Anterior cingulate cortex (tissue), 58 donors: ENCODE results near the gene ZNF616.

Experiments used
- DNase-seq, 58 donors: peaks; one replicate each; lab custom pipeline; 2025; lab: John Stamatoyannopoulos, UW

The ZNF616 gene

DNA sequence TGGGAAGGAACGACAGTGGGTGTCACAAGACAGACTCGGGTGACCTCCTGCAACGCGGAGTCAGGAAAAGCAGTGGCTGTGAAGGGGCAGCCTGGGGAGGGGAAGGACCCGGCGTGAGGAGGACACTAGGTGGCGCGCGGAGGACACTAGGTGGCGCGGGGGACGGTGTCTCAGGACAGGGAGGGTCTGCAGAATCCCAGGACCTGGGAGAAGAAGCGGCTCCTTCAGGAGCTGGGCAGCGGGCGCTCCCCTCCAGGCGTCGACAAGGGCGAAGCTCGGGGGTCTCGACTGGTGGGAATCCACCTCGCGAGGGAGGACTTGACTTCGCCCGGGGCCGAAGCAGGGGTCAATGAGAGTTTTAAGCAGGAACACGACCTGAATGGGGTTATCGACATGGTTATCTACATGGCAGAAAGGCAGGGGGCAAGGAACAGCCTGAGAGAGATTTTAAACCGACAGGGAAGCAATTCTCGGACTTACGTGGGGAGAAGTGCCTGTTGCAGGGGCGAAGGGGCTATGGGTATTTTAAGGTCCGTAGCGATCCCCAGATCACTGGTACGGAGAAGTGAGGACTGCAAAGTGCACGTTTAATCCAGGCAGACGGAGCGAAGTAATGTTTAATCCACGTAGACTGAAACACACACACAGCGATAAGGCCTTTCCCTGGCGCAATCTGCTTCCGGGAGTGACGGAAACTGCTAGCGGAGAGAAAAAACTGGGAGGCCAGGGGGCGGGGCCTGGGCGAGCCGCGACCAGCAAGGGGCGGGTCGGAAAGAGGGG, at the start of gene ZNF616:
Gene ZNF616, minus strand, starts transcription at position 687 of the 780 bp plus-strand sequence. CDS start 9,426 bp downstream, outside the sequence.
- peak; percentile 32 to 98 (median 92) for DNase-seq

DNA sequence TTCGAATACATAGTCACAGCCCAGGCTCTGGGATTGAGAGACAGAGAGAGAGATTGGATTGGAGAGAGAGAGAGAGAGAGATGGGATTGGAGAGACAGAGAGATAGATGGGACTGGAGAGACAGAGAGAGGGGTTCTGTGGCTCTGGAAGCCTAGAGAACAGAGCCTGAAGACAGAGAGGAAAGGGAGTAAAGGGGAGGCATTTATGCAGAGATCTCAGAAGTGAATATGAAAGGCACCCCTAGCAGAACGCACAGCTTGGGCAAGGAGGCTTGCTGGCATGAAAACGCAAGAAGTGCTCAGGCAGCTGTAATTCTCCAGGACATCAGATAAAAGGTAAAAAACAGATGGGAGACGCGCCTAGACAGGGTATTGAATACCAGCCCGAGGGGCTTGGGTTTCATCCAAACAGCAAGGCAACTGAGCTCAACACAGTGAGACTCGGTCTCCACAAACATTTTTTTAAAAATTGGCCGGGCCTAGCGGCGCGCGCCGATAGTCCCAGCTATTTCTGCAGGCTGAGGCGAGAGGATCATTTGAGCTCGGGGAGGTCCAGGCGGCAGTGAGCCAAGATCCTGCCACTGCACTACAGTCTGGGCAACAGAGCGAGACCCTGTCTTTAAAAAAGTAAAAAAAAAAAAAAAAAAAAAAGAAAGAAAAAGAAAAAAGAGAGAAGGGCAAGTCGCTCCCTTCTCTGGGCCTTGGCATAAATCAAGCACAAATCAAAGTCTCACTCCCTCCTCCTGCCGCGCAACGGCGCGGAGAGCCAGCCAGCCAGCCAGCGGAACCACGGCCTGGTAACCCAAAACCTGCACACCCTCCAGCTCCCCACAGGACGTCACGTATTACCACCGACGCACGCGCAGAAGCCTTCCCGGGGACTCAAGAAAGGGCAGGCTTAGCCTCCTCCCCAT, 49.3 kb upstream of the ZNF616 start:
- peak in 39 of 58 donors; percentile 5 to 79 (median 63) for DNase-seq

DNA sequence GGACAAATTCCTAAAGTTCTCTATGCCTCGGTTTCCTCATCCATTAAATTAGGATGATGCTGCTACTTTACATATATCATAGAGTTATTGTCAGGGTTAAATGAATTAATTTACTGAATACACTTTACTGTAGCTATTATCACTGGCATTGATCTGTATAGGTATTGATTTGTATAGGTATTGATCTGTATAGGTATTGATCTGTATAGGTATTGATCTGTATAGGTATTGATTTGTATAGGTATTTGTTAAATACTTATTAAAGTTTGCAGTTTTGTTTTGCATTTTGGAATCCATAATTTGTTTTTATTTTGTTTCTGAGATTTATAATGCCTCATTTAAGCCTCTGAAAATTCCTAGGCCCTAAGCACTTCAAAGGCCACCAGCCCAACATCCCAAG, 47.7 kb upstream of the ZNF616 start:
- no peak for DNase-seq

DNA sequence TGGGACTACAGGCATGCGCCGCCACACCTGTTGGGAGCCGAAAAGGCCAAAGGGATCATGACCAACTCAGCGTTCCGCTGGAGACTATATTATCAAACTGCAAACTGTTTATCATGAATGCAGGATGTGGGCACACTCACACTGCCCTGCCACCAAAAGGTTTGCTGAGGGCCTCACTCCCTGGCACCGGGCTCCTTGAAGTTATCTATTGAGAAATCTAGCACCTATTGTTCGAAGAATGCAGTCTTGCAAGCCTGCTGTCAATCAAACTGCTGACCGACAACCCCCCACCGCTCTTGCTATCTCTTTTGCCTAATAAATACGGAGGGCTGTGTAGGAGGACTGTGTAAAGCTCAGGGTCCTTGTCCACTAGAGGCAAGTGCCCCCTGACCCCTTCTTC, 36.8 kb upstream of the ZNF616 start:
- no peak for DNase-seq

DNA sequence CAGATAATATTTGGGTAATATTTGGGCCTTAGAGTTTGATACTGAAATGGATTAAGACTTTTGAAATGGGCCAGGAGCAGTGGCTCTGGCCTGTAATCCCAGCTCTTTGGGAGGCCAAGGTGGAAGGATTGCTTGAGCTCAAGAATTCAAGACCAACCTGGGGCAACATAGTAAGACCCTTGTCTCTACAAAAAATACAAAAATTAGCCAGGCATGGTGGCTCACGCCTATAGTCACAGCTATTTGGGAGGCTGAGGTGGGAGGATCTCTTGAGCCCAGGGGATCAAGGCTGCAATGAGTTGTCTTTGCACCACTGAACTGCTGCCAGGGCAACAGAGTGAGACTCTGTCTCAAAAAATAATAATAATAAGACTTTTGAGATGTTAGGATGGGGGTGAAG, 32.6 kb upstream of the ZNF616 start:
- no peak for DNase-seq

DNA sequence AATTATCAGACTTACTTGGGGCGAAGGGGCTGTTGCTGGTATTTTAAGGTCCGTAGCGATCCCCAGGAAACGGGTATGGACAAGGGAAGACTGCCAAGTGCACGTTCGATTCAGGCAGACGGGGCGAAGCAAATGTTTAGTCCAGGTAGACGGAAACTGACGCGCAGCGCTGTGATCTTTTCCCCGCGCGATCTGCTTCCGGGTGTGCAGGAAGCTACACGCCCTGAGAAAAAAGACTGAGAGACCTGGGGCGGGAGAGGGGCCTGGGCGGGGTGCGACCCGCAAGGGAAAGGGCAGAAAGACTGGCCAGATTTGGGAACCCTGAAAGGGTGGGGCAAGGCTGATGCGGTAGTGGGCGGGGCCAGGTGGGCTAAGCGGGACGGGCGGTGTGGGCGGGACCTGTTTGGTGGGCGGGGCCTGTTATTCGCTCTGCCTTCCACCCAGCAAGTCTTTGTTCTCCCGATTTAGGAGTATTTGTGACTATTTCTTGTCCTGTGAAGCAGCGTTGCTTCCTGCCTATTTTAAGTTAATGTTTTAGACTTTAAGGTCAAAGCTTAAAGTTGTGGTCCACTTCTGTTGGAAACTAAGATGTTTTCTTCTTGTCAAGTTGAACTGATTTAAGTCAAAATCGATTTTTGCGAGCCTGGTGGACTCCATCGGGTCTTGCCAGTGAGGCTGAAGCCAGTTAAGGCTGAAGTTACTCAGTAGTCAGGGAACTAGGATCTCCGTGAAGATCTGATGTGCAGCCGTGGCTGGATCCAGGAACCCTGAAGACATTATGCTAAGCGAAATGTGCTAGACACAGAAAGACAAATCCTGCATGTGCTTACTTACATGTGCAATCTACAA, 31.8 kb upstream of the ZNF616 start, which contains the start of gene ZNF836:
Gene ZNF836, minus strand, starts transcription at position 301 of the 849 bp plus-strand sequence. CDS start 3,549 bp downstream, outside the sequence.
- DNase-seq: peak in 57 of 58 donors; percentile 1 to 86 (median 64)

DNA sequence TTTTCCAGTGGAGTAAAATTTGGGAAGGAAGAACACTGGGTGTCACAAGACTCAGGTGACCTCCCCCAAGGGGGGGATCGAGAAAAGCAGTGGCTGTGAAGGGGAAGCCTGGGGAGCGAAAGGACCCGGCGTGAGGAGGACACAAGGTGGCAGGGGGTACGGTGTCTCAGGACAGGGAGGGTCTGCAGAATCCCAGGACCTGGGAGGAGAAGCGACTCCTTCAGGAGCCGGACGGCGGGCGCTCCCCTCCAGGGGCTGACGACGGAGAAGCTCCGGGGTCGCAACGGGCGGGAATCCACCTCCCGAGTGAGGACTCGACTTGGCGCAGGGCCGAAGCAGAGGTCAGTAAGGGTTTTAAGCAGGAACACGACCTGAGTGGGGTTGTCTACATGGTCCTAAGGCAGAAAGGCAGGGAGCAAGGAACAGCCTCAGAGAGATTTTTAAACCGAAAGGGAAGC, 31.2 kb upstream of the ZNF616 start:
- peak in 21 of 58 donors; percentile 3 to 43 (median 19) for DNase-seq

DNA sequence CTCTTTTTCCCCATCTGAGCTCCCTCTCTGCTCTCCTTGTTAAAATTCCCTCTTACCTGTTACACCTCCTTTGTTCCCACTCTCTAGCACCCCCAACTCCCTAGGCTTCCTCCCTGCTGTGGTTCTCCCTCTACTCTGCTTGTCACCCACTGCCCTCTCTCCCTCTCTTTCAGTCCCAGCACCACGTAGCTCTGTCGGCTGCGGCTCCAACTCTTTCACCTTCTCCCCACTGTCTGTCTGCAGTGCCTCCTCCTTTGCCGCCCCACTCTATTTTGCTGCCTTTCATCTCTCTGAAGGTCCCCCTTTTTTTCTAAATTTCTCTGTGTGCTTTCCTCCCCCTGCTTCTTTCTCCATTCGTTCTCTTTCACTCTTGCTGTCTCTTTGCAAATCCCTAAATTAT, 30.6 kb upstream of the ZNF616 start:
- DNase-seq: no peak

DNA sequence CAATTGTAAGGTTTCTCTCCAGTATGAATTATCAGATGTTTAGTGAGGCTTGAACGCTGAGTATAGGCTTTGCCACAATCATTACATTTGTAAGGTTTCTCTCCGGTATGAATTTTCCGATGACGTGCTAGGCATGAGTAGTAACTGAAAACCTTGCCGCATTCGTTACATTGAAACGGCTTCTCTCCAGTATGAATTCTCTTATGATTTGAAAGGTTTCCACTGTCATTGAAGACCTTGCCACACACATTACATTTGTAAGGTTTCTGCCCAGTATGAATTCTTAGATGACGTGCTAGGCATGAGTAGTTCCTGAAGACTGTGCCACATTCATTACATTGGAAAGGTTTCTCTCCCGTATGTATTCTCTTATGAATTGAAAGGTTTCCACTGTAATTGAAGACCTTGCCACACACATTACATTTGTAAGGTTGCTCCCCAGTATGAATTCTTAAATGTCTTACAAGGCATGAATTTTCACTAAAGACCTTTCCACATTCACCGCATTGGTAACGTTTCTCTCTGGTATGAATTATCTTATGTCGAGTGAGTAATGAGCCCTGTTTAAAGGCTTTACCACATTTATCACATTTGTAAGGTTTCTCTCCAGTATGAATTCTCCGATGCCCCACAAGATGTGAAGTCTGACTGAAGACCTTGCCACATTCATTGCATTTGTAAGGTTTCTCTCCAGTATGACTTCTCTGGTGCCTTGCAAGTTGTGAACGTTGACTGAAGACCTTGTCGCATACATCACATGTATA, 16.0 kb upstream of the ZNF616 start:
- no peak for DNase-seq

DNA sequence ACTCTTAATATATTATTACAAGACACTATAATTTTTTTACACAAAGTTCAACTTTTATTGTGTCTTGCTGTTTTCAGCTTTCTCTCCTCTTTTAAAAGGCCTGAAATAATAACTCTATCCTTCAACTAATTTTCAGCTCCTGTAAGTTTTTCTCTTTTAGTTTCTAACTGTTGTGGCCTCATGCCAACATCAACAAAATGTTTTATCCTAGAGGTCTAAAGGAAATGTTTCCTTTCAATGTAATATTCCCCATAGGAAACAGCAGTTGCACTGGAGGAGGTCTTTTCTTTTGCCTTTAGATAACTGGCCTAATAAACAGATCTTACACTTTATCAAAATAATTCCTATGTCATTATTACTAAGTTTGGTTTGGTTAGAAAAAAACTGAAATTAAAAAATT, 8.5 kb upstream of the ZNF616 start:
- DNase-seq: no peak

DNA sequence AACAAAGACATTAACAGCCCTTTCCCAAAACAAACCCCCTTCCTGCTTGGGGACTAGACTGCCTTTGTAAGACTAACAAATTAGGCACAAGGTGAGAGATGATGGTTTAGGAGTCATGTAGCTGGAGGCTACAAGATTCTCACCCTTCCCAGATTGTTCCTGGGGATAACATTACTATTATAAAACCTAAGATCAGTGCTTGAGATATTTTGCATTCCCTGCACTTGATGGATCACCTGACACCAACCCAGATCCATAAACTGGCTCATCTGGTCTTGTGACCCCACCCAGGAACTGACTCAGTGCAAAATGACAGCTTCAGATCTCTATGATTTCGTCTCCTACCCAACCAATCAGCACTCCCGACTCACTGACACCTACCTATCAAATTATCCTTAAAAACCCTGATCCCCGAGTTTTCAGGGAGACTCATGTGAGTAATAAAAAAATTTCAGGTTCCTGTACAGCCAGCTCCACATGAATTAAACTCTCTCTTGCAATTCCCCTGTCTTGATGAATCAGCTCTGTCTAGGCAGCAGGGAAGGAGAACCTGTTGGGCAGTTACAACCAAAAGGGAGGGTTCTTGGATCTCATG, 2.4 kb upstream of the ZNF616 start:
- DNase-seq: no peak

DNA sequence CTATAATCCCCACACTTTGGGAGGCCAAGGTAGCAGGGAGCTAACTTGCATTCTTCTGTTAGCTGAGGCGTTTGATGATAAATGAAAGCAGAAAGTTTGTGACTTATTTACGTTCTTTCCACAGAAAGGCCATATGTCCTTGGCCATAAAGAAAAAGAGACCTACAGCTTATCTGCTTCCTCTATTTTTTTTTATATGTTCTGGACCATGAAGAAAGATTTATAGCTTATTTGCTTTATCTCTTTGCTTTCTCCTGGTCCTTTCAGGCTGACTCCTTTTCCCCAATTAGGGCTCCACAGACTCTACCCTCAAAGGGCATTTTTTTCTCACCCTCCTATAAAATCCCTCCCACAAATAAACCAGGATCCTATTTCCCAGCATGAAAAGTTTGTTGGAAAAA, 1.5 kb upstream of the ZNF616 start:
- no peak for DNase-seq

DNA sequence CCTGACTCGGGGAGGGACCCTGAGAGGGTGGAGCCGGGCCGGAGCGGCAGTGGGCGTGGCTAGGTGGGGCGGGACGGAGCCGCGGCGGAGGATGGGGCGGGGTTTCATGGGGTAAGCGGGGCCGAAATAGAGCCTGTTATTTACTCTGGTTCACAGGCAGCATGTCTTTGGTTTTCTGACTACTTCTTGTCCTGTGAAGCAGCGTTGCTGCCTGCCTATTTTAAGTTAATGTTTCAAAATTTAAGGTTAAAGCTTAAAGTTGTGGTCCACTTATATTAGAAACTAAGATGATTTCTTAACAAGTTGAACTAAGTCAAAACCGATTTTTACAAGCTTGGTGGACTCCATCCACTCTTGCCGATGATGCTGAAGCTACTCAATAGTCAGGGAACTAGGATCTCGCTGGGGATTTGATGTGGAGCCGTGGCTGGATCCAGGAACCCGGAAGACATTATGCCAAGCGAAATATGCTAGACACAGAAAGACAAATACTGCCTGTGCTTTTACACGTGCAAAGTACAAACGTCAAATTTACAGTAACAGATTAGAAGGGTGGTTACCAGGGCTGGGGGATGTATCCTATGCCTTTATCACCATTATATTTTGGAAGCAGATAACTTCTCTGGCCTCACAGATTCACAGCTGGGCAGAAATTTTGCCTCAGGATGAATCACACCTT, 433 bp upstream of the ZNF616 start:
- peak in 6 of 58 donors; percentile 5 to 96 (median 89) for DNase-seq

DNA sequence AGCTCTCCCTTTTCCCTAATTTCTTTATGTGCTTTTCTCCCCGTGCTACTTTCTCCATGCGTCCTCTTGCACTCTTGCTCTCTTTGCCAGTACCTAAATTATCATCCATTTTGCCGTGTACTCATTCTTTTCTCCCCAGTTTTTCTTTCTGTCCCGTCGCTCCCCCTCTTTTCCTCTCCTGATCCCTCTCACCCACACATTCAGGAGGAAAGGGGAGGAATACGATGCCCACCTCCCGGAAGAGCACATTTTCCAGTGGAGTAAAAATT, 821 bp downstream of the ZNF616 start:
- peak in 1 of 58 donors; percentile 29 for DNase-seq

DNA sequence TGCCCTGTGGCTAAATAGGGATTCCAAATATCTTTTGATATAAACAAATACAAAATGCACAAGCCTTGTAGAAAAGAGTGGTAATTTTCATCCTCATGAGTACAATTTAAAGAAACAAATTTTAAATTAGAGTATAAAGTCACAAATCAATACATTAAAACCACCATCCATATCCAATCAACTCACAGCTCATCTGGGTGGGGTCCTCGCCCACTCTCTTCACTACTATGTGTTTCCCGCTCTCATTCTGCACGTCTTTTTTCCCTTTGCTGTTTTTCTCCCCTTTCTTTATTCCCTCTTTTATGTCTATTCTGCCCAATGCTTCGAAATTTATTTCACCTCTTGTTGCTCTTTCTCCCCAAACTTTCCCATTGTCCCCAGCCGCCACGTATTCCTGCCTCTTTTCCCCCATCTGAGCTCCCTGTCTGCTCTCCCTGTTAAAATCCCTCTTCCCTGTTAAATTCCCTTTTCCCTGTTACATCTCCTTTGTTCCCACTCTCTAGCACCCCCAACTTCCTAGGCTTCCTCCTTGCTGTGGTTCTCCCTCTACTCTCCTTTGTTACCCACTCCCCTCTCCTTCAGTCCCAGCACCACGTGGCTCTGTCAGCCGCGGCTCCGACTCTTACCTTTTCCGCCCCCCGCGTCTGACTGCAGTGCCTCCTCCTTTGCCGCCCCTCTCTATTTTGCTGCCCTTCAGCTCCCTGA, 1.3 kb downstream of the ZNF616 start:
- DNase-seq: peak in 21 of 58 donors; percentile 0 to 32 (median 5)

DNA sequence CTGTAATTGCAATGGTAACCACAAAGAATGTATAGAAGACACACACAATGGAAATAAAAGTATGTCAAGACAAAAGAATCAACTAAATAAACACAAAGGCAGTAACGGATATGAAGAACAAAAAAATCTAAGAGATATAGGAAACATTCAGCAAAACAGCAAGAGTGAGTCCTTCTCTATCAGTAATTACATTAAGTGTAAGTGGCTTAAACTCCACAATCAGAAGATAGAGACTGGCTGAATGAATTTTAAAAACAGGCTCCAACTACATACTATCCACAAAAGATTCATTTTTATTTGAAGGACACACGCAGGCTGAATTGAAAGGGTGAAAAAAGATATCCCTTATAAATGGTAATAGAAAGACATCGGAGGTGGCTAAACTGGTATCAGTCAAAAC, 19.5 kb downstream of the ZNF616 start:
- no peak for DNase-seq

DNA sequence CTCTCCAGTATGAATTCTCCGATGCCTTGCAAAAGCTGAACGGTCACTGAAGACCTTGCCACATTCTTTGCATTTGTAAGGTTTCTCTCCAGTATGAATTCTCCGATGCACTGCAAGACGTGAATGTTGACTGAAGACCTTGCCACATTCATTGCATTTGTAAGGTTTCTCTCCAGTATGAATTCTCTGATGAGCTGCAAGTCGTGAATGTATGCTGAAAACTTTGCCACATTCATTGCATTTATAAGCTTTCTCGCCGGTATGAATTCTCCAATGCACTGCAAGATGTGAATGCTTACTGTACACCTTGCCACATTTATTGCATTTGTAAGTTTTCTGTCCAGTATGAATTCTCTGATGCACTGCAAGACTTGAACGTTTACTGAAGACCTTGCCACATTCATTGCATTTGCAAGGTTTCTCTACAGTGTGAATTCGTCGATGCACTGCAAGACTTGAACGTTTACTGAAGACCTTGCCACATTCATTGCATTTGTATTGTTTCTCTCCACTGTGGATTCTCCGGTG, 24.1 kb downstream of the ZNF616 start:
- no peak for DNase-seq

DNA sequence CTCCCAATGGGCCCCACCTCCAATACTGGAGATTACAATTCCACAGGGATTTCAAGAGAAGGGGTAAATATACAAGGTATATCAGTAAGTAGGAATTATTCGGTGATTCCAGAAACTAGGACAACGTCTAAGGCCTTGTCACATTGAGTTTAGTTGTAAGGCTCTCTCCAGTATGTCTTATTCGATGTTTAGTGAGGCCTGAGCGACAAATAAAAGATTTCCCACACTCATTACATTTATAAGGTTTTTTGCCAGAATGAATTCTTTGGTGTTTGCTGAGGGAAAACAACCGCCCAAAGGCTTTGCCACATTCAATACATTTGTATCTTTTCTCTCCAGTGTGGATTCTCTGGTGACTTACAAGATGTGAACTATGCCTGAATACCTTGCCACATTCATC, 25.0 kb downstream of the ZNF616 start:
- DNase-seq: no peak
